ENCODE data around the gene IBSP. TPM values are rescaled to one million over a fixed set of nuclear protein-coding genes. Genes with fewer than 3 reads are reported as not detected.

Gene IBSP
- total and polyA plus RNA-seq, 7 experiments from 2014 or later: not detected

GRCh38 chr4:87835197-87835596 lies 35.8 kb downstream of the IBSP start:
- POLR2A ChIA-PET: no interaction called here
- Histone ChIP-seq H3K4me1 (ENCODE audit: control insufficient read depth in 2 of 2, insufficient read depth in 2 of 2, low read length in 2 of 2) (no peaks in the 10 kb centered on the region), H3K4me3 (ENCODE audit: low read length) (no peak overlapping the region), H3K27ac (ENCODE audit: low read depth, low read length) (no peak overlapping the region), H3K9me3 (ENCODE audit: control insufficient read depth in 2 of 3, low read length in 3 of 3) (no peaks in the 10 kb centered on the region), H3K27me3 (ENCODE audit: control insufficient read depth in 2 of 2, insufficient read depth in 2 of 2, low read length in 2 of 2) (no peaks in the 10 kb centered on the region), H3K36me3 (ENCODE audit: control insufficient read depth in 2 of 3, insufficient read depth in 3 of 3, low read length in 3 of 3) (no peaks in the 10 kb centered on the region)
- CTCF ChIA-PET: no interaction called here
- Mint-ChIP-seq H3K9me3 (peaks cover 0 to 3% (median 0%) of the 10 kb centered on the region in 11 donors), H3K27me3 (peaks cover 12 to 19% (median 13%) of the 10 kb centered on the region in 5 donors), H3K36me3 (no peaks in the 10 kb centered on the region), H3K4me3 (no peak overlapping the region), H3K27ac (no peak overlapping the region), H3K4me1 (peaks cover 0 to 2% (median 0%) of the 10 kb centered on the region in 7 donors)
- ATAC-seq: no peak
- intact Hi-C loops (cut with micrococcal nuclease): no loop called here
- no peak for DNase-seq

DNA sequence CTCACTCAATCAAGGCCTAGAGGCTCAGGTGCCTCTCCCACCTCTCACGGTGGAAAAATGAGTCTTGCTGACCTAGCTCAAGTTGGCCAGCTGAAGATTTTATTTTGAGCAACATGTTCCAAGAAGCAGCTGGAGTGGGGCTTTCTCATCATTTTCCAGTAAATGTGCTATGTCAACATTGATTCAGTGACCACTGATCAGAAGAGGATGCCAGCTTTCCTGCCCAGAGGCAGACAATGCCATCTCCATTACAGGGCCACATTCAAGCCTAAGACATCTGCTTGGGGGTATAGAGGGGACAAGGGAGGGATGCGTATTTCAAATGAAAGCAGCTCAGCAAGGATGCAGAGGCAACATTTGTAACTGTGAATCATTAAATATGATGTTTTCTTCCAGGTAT lies 36.4 kb downstream of the IBSP start:
- ATAC-seq (no peak), DNase-seq (no peak)
- Mint-ChIP-seq H3K27ac (no peak overlapping the region), H3K36me3 (no peaks in the 10 kb centered on the region), H3K27me3 (peaks cover 12 to 24% (median 18%) of the 10 kb centered on the region in 5 donors), H3K9me3 (no peaks in the 10 kb centered on the region), H3K4me1 (peaks cover 0 to 4% (median 0%) of the 10 kb centered on the region in 7 donors), H3K4me3 (no peak overlapping the region)
- H3K36me3 ChIP-seq (ENCODE audit: control insufficient read depth in 2 of 3, insufficient read depth in 3 of 3, low read length in 3 of 3): no peaks in the 10 kb centered on the region
- no peaks in the 10 kb centered on the region for H3K4me1 ChIP-seq (ENCODE audit: control insufficient read depth in 2 of 2, insufficient read depth in 2 of 2, low read length in 2 of 2)
- no peak overlapping the region for H3K4me3 ChIP-seq (ENCODE audit: low read length)
- H3K27ac ChIP-seq (ENCODE audit: low read depth, low read length): no peak overlapping the region
- ChIA-PET POLR2A (no interaction called here), CTCF (no interaction called here)
- no peaks in the 10 kb centered on the region for H3K27me3 ChIP-seq (ENCODE audit: control insufficient read depth in 2 of 2, insufficient read depth in 2 of 2, low read length in 2 of 2)
- no peaks in the 10 kb centered on the region for H3K9me3 ChIP-seq (ENCODE audit: control insufficient read depth in 2 of 3, low read length in 3 of 3)
- intact Hi-C loops (cut with micrococcal nuclease): no loop called here

- no peaks in the 10 kb centered on the region for H3K27me3 ChIP-seq (ENCODE audit: control insufficient read depth in 2 of 2, insufficient read depth in 2 of 2, low read length in 2 of 2)
- ChIA-PET CTCF (no interaction called here), POLR2A (no interaction called here)
- no peak overlapping the region for H3K4me3 Mint-ChIP-seq
- peaks cover 0 to 4% (median 0%) of the 10 kb centered on the region in 7 donors for H3K4me1 Mint-ChIP-seq
- DNase-seq (no peak), ATAC-seq (no peak)
- peaks cover 13 to 31% (median 27%) of the 10 kb centered on the region in 5 donors for H3K27me3 Mint-ChIP-seq
- no peaks in the 10 kb centered on the region for H3K9me3 ChIP-seq (ENCODE audit: control insufficient read depth in 2 of 3, low read length in 3 of 3)
- H3K27ac Mint-ChIP-seq: no peak overlapping the region
- intact Hi-C loops (cut with micrococcal nuclease): no loop called here
- H3K4me1 ChIP-seq (ENCODE audit: control insufficient read depth in 2 of 2, insufficient read depth in 2 of 2, low read length in 2 of 2): no peaks in the 10 kb centered on the region
- H3K36me3 ChIP-seq (ENCODE audit: control insufficient read depth in 2 of 3, insufficient read depth in 3 of 3, low read length in 3 of 3): no peaks in the 10 kb centered on the region
- H3K9me3 Mint-ChIP-seq: no peaks in the 10 kb centered on the region
- H3K36me3 Mint-ChIP-seq: no peaks in the 10 kb centered on the region
- H3K4me3 ChIP-seq (ENCODE audit: low read length): no peak overlapping the region
- H3K27ac ChIP-seq (ENCODE audit: low read depth, low read length): no peak overlapping the region
Measured at GRCh38 chr4:87838205-87838604, 38.9 kb downstream of the IBSP start.

DNA sequence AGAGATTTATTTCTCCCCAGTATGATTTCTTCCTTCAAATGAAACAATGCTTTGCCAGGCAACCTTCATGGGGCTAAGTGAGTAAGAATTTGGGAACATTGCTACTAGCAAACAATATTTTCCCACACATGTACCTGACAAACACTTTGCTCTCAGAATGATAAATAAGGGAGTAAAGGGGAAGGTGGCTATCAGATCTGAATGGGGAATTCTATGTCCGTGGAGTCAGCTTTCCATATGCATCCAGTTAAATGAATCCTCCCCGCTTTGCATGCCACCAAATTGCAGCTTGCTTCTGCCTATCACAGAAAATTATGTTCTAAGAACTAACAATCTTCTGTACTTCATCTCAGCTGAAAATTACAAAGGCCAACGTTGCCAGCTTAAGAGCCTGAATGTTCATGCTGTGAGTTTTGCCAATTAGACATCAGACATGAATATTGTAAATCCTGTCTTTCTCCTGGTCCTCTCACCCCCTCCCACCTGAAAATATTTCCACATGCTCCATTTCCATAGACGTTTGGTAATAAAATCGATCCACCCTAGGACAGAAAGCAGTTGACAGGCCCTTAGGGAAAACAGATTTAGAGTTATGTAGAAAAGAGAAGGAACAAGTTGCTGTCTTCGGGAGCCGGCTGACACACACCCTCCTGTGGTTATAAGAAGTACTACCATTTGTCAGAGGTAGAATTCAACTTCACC lies 39.7 kb downstream of the IBSP start:
- H3K27me3 ChIP-seq (ENCODE audit: control insufficient read depth in 2 of 2, insufficient read depth in 2 of 2, low read length in 2 of 2): no peaks in the 10 kb centered on the region
- H3K4me3 Mint-ChIP-seq: no peak overlapping the region
- no peaks in the 10 kb centered on the region for H3K9me3 ChIP-seq (ENCODE audit: control insufficient read depth in 2 of 3, low read length in 3 of 3)
- H3K4me1 Mint-ChIP-seq: peaks cover 0 to 4% (median 0%) of the 10 kb centered on the region in 7 donors
- ChIA-PET POLR2A (no interaction called here), CTCF (interaction anchor here (0.7 kb wide), 1 partner anchor 209 kb away, joined by 3 read pairs; no protein-coding TSS in a partner anchor)
- no peaks in the 10 kb centered on the region for H3K9me3 Mint-ChIP-seq
- H3K27me3 Mint-ChIP-seq: peaks cover 22 to 36% (median 31%) of the 10 kb centered on the region in 5 donors
- no peaks in the 10 kb centered on the region for H3K36me3 Mint-ChIP-seq
- ATAC-seq: peak; percentile 47
- peak overlapping the region in 1 of 9 donors; percentile 76 for H3K27ac Mint-ChIP-seq
- intact Hi-C loops (cut with micrococcal nuclease): no loop called here
- no peaks in the 10 kb centered on the region for H3K4me1 ChIP-seq (ENCODE audit: control insufficient read depth in 2 of 2, insufficient read depth in 2 of 2, low read length in 2 of 2)
- H3K4me3 ChIP-seq (ENCODE audit: low read length): no peak overlapping the region
- no peak overlapping the region for H3K27ac ChIP-seq (ENCODE audit: low read depth, low read length)
- H3K36me3 ChIP-seq (ENCODE audit: control insufficient read depth in 2 of 3, insufficient read depth in 3 of 3, low read length in 3 of 3): no peaks in the 10 kb centered on the region
- DNase-seq: peak in 1 of 9 donors; percentile 3

DNA sequence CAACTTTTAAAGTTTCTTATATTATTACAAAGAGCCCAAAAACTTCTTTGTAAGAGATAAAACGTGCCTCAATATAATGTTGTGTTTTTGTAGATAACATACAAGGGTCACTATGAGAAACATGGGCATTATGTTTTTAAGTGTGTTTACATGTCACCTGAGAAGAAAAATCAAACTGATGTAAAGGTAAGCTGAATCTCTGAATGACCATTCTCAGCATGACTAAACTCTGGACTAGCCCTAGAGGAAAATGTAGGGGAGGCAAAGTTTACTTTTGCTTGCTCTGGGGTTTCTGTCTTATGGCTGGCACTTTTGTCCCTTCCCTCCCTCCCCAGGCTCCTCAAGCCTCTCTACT lies 40.2 kb downstream of the IBSP start:
- Mint-ChIP-seq H3K9me3 (no peaks in the 10 kb centered on the region), H3K4me3 (no peak overlapping the region), H3K27ac (no peak overlapping the region), H3K4me1 (peaks cover 0 to 4% (median 0%) of the 10 kb centered on the region in 7 donors), H3K27me3 (peaks cover 23 to 39% (median 34%) of the 10 kb centered on the region in 5 donors), H3K36me3 (no peaks in the 10 kb centered on the region)
- Histone ChIP-seq H3K4me1 (ENCODE audit: control insufficient read depth in 2 of 2, insufficient read depth in 2 of 2, low read length in 2 of 2) (no peaks in the 10 kb centered on the region), H3K27me3 (ENCODE audit: control insufficient read depth in 2 of 2, insufficient read depth in 2 of 2, low read length in 2 of 2) (no peaks in the 10 kb centered on the region), H3K4me3 (ENCODE audit: low read length) (no peak overlapping the region), H3K9me3 (ENCODE audit: control insufficient read depth in 2 of 3, low read length in 3 of 3) (no peaks in the 10 kb centered on the region), H3K27ac (ENCODE audit: low read depth, low read length) (no peak overlapping the region), H3K36me3 (ENCODE audit: control insufficient read depth in 2 of 3, insufficient read depth in 3 of 3, low read length in 3 of 3) (no peaks in the 10 kb centered on the region)
- ChIA-PET CTCF (interaction anchor here (0.7 kb wide), 1 partner anchor 209 kb away, joined by 3 read pairs; no protein-coding TSS in a partner anchor), POLR2A (no interaction called here)
- no peak for DNase-seq
- no peak for ATAC-seq
- intact Hi-C loops (cut with micrococcal nuclease): no loop called here

GRCh38 chr4:87840149-87840548 lies 40.8 kb downstream of the IBSP start:
- no peak overlapping the region for H3K4me3 Mint-ChIP-seq
- no peak for DNase-seq
- no peaks in the 10 kb centered on the region for H3K4me1 ChIP-seq (ENCODE audit: control insufficient read depth in 2 of 2, insufficient read depth in 2 of 2, low read length in 2 of 2)
- ChIA-PET CTCF (no interaction called here), POLR2A (no interaction called here)
- H3K9me3 ChIP-seq (ENCODE audit: control insufficient read depth in 2 of 3, low read length in 3 of 3): no peaks in the 10 kb centered on the region
- no peaks in the 10 kb centered on the region for H3K36me3 ChIP-seq (ENCODE audit: control insufficient read depth in 2 of 3, insufficient read depth in 3 of 3, low read length in 3 of 3)
- no peak for ATAC-seq
- H3K27me3 Mint-ChIP-seq: peaks cover 23 to 39% (median 36%) of the 10 kb centered on the region in 5 donors
- no peak overlapping the region for H3K27ac ChIP-seq (ENCODE audit: low read depth, low read length)
- no peaks in the 10 kb centered on the region for H3K9me3 Mint-ChIP-seq
- no peak overlapping the region for H3K4me3 ChIP-seq (ENCODE audit: low read length)
- no peaks in the 10 kb centered on the region for H3K27me3 ChIP-seq (ENCODE audit: control insufficient read depth in 2 of 2, insufficient read depth in 2 of 2, low read length in 2 of 2)
- intact Hi-C loops (cut with micrococcal nuclease): loop anchor here in 1 of 2 donors (10.0 kb wide), 1 partner anchor 465 kb away; no protein-coding TSS in a partner anchor
- H3K36me3 Mint-ChIP-seq: no peaks in the 10 kb centered on the region
- H3K27ac Mint-ChIP-seq: no peak overlapping the region
- H3K4me1 Mint-ChIP-seq: peaks cover 0 to 4% (median 0%) of the 10 kb centered on the region in 7 donors

DNA sequence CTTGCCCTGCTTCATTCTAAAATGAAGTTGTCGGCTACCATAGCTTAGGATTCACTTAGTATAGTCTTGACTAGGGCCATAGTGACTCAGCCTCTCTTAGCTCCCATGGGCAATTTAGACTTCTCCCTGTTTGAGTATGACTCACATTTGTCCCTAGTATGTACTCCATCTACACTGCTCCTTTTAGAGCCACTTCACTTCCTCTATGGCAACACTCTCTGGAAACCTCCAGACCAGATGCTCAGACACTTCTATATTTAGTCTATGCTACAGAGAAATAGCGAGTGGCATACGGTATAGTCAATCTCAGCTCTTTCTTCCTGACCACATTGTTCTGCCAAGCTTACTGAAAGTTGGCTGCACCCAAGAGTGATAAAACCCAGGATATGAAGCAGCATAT lies 44.6 kb downstream of the IBSP start:
- no peak for DNase-seq
- ChIA-PET CTCF (no interaction called here), POLR2A (no interaction called here)
- peaks cover 30 to 56% (median 50%) of the 10 kb centered on the region in 5 donors for H3K27me3 Mint-ChIP-seq
- no peaks in the 10 kb centered on the region for H3K9me3 Mint-ChIP-seq
- no peaks in the 10 kb centered on the region for H3K9me3 ChIP-seq (ENCODE audit: control insufficient read depth in 2 of 3, low read length in 3 of 3)
- H3K36me3 ChIP-seq (ENCODE audit: control insufficient read depth in 2 of 3, insufficient read depth in 3 of 3, low read length in 3 of 3): no peaks in the 10 kb centered on the region
- H3K4me1 Mint-ChIP-seq: peaks cover 4 to 10% (median 8%) of the 10 kb centered on the region in 7 donors
- ATAC-seq: peak; percentile 90
- no peak overlapping the region for H3K27ac ChIP-seq (ENCODE audit: low read depth, low read length)
- intact Hi-C loops (cut with micrococcal nuclease): loop anchor here in 1 of 2 donors (10.0 kb wide), 1 partner anchor 469 kb away; no protein-coding TSS in a partner anchor
- no peak overlapping the region for H3K4me3 Mint-ChIP-seq
- H3K27ac Mint-ChIP-seq: no peak overlapping the region
- no peaks in the 10 kb centered on the region for H3K36me3 Mint-ChIP-seq
- peaks cover 0 to 3% of the 10 kb centered on the region in 2 donors for H3K4me1 ChIP-seq (ENCODE audit: control insufficient read depth in 2 of 2, insufficient read depth in 2 of 2, low read length in 2 of 2)
- H3K27me3 ChIP-seq (ENCODE audit: control insufficient read depth in 2 of 2, insufficient read depth in 2 of 2, low read length in 2 of 2): no peaks in the 10 kb centered on the region
- no peak overlapping the region for H3K4me3 ChIP-seq (ENCODE audit: low read length)
